NCI-H82 (cell line): ENCODE measurements around the gene RTN4IP1.

ENCODE experiments used
- DNase-seq: peaks from one replicate; lab custom pipeline; 2025; lab: John Stamatoyannopoulos, UW

Gene RTN4IP1

GRCh38 chr6:106546691-106547414, 82.4 kb downstream of the RTN4IP1 start:
- DNase-seq, result peak; percentile 45

DNA sequence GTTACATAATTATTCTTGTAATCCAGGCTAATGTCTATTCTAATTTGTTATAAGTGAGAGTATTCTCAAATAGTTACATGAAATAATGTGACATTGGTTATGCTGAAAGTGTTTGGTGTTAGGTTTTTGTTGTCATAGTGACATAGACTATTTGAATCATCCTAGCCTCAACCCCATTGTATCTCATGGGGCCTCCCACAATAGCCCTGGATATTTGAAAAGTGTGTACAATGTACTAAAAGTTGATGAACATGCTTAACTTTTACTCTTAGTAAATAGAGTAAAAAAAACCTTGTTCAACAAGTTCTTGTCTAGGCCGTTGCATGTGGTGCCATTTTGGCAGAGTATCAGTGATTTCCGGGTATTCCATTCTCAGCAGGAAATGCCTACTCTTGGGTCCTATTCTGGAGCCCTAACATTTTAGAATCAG, 83.0 kb downstream of the RTN4IP1 start:
- DNase-seq, result no peak

DNA sequence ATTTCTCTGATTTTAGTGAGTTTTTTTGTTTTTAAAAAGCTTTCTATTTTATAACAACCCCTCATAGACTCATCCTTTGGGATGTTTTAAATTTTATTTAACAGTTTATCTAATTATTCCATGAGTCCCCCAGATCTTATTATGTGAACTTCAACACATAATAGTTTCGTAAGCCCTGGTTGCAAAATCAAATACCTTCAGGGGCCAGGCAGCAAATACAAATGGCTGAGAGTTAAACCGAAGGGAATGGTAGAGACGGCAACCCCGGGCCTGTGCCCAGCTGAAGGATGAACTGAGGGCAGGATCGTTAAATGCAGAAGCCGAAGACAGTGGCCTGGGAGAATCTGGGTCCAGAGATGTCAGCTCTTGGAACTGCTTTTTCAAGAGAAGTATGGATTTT, 88.4 kb downstream of the RTN4IP1 start:
- DNase-seq, result no peak

DNA sequence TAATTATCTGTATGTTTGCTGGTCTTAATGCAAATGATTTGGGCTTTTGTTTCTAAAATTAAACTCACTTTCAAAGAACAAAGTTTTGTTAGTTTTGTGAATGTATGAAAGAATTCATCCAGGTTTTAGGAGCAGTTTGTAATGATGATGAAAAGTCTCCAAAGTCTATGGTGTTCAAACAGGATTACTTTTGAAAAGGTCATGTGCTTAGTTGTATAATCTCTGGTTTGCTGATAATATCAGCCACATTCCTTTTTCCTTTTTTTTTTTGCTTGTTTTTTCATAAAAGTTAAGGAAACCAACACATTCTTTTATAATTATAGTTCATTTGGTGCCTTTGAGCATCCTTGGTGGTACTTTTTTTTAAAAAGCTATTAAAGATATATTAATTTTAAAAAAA, 88.9 kb downstream of the RTN4IP1 start:
- DNase-seq, result no peak

DNA sequence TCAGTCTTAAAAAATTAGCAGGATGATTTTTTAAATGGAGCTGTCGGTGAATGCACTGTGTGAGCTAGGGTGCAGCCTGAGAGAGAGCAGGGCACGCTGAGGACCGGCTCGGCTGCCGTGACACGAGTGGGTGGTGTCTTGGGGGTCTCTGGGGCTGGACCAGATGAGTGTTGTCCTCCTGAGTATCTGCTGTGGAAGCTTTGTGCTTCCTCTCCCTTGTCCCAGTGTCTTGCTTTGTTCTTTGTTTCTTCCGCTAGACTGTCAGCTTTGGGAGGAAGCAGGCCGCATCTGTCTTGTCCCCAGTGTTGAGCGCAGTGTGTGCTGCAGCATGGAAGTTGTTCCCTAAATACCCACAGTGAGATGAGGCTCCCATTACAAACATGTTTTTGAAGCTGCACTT, 89.4 kb downstream of the RTN4IP1 start:
- peak; percentile 22 for DNase-seq

GRCh38 chr6:106538145-106538544, 91.2 kb downstream of the RTN4IP1 start:
- no peak for DNase-seq

GRCh38 chr6:106537662-106538061, 91.6 kb downstream of the RTN4IP1 start:
- no peak for DNase-seq

GRCh38 chr6:106536851-106537250, 92.4 kb downstream of the RTN4IP1 start:
- no peak for DNase-seq

DNA sequence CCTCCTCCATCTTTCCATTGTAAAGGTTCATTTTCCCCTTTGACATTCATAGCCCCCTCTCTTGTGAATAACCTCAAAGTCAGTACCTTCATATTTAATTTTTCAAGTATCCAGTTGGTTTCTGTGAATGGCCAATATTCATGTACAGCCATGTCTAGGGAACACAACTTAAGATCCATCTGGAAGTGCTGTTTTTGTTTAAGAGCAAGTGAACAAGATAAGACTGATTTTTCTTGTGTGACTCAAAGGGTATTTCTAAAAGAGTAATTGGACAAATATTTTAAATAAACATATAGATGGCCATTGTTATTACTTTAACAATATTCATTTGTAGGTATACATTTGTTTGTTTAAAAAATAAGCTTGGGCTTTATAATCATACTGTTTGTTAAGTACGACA, 92.9 kb downstream of the RTN4IP1 start:
- DNase-seq, result no peak

GRCh38 chr6:106535012-106535411, 94.3 kb downstream of the RTN4IP1 start:
- no peak for DNase-seq

- DNase-seq, result no peak
Measured at GRCh38 chr6:106534564-106534982, 94.7 kb downstream of the RTN4IP1 start.

DNA sequence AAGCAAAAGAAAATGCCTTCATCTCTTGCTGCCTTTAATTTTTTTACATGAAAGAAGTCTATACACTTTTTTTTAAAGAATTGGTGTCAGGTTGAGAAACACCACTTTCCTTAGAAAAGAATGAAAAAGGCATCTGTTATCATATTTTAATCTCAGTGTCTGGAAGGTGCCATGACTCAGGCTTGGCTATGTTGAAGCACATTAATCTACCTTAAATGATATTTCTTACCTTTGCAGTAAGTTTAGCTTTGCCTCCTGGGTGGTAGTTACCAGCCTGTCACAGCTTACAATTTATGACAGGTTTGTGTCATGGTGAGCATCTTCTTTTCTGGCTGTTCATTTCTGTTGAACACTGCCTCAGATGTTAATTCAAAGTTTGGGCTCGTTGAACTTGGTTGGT, 95.3 kb downstream of the RTN4IP1 start:
- no peak for DNase-seq

GRCh38 chr6:106533054-106533453, 96.2 kb downstream of the RTN4IP1 start:
- no peak for DNase-seq

DNA sequence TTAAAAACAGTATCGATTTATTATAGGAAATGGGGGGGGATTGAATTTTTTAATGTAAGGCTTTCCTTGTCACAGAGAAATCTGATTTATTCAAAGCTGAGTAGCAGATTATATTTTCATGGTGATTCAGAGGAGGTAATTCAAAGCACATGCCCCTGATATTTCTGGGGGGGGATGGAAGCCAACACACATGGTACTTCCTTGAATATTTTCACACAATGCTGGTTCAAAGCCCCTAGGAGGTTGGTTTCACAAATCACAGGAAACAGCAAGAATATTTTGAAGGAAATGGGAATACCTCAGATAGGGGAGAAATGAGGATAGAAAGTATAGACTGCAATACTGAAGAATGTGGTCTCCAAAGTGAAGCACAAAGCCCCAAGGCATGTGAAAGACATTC, 98.8 kb downstream of the RTN4IP1 start:
- no peak for DNase-seq

DNA sequence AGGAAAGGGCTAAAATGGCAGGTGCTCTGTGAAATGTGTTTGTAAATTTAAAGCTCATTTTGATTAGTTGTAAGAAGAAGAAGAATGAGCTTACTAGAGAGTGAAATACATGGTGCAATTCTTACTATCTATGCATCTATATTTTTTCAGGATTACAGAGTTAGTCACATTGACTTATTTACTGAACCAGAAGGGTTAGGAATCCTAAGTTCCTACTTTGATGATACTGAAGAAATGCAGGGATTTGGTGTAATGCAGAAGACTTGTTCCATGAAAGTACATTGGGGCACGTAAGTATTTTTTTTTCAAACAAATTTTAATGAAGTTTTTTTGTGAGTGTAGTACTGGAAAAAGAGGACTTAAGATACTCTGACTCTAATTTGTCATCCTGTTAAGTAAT, 99.3 kb downstream of the RTN4IP1 start:
- DNase-seq, result no peak

DNA sequence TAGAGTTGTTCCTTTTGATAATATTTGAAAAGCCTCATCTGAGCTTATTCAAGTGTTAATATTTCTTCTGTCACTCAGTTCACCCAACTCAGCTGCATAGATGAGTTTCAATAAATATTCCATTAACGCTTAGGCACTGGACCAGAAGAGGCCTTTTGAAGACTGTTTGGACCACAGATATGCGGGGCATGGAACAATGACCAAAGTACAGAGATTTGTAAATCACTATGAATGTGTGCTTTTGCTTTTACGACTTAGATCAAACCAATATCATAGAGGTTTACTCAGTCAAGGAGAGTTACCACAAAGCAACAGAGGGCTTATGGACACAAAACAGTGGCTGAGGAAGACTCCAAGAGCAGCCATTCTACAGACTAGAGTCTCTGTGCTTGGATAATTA, 99.9 kb downstream of the RTN4IP1 start:
- no peak for DNase-seq

DNA sequence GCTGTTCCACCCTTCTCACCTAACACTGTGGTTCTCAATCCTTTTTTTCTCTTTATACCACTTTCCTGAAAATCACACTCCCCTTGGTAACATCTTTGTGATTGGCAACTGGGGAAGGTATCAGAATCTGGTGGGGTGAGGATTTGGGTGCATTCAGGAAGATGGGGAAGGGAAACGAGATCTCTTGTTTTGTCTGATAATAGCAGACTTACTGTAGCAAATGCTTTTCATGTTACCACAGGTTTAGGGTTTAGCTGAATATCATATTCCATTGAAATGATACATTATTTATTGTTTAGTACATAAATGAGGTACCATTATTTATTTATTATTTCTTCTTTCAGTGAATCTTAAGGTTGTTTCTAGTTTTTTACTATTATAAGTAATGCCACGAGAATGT, 100.8 kb downstream of the RTN4IP1 start:
- no peak for DNase-seq

GRCh38 chr6:106527979-106528378, 101.3 kb downstream of the RTN4IP1 start:
- no peak for DNase-seq

DNA sequence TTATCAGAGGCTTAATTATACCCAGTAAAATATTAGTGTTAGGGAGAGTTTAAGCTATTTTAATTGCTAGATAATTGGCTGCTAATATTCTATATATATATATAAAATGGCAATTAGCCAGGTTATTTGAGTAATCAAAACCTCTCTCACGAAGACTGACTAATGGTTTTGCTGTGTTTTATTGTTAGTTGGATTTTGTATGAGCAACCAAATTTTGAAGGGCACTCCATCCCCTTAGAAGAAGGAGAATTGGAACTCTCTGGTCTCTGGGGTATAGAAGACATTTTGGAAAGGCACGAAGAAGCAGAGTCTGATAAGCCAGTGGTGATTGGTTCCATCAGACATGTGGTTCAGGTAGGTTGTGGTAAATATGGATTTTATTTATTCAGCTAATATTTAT, 102.2 kb downstream of the RTN4IP1 start:
- DNase-seq, result no peak

DNA sequence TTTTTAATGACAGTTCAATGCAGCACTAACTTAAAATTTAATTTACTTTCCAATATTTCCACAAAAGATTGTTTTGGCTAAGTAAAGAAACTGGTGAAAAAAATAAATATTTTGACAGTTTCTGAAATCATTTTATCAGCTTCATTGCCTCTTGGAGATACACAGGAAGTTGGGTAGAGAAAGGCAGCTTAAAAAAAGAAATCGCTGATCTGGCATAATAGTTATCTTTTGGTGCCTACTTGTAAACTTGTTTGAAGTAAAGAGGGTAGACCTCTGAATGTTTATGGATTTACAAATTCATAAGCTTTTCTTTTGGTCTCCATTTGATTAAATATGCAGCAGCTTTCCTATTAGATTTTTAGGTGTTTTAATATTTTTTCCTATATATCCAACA, 103.4 kb downstream of the RTN4IP1 start:
- no peak for DNase-seq

DNA sequence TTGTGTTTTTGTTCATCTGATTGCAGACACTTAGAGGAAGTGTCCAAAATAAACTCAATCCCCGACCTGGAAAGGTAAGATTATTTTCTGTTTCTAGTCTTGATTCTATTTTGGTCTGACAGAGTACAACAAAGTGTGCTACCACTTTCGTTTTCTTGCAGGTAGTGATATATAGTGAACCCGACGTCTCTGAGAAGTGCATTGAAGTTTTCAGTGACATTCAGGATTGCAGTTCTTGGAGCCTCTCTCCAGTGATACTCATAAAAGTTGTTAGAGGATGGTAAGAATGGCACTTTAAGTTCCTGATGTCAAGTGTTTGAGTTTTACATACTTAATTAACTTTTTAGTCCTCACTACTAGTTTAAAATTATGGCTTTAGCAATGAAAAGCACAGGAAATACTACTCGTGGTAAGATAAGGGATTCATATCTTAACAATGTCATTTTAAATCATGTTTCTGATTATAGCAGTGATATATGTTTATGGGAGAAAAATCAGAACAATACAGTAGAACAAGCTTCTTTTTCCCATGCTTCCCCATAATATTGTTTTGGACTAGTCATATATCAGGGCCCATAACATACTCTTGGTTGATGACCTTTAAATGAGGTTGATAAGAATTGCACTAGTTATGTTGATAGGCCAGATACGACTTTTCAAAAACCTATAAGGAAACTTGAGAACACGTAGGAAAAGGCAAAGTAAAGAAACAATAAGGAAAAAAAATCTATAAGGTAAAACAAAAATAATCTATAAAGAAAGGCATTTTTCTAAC, 104.0 kb downstream of the RTN4IP1 start:
- no peak for DNase-seq

DNA sequence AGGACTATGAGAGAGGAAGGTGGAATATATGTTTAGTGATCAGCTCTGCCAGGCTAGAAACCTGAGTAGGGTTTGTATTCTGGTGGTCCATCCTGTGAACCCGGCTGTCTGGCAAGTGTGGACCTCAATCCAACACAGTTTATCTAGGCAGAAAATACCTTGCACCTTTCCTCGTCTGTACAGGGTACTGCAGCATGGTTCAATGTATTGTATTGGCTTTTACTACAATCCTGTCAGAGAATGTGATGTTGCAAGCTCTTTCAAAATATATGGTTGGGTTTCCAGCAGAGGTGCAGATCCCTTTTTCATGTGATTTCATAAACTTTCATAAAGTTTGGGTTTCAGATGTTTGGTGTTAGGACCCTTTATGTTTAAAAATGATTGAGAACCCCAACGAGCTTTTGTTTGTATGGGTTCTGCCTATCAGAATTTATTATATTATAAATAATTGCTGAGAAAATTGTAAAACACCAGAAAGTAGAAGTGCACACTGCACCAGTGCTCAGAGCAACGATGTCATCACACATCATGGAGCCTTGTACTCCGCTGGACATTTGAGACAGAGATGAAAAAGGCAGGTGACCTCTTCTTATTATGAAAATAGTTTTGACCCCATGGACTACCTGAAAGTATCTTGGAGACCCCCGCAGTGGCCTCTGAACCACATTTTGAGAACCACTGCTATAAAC, 106.6 kb downstream of the RTN4IP1 start:
- no peak for DNase-seq
